HG02610 (cell line): ENCODE measurements around the gene DDC.
A peak's percentile ranks its signal among the peaks of the same experiment; 100 is the strongest.
"Not testable (repeated sequence)": the region's sequence is repeated elsewhere in the genome, so short reads cannot be mapped to it uniquely, and the experiment has no call there.

Source experiments
- ATAC-seq: cut with Tn5 transposase; IDR thresholded peaks from one replicate; pipeline ENCODE4 v1.9.1; 2021; ENCODE audit warnings: mild to moderate bottlenecking, moderate library complexity; ENCODE audit not compliant: unreplicated experiment

The DDC gene

GRCh38 chr7:50459183-50459582 lies 106.0 kb downstream of the DDC start:
- not testable (repeated sequence) for ATAC-seq

GRCh38 chr7:50458651-50459050 lies 106.6 kb downstream of the DDC start:
- ATAC-seq: not testable (repeated sequence)

GRCh38 chr7:50456371-50457123 lies 108.7 kb downstream of the DDC start:
- ATAC-seq: no peak

GRCh38 chr7:50455658-50456057 lies 109.5 kb downstream of the DDC start:
- no peak for ATAC-seq

GRCh38 chr7:50454968-50455367 lies 110.2 kb downstream of the DDC start:
- no peak for ATAC-seq

GRCh38 chr7:50450590-50451032 lies 114.6 kb downstream of the DDC start:
- peak; percentile 14 for ATAC-seq

GRCh38 chr7:50449881-50450589 lies 115.2 kb downstream of the DDC start, which contains the start of gene FIGNL1:
TSS of gene FIGNL1 (minus strand) at chr7:50450350. CDS start at chr7:50447287, 3,063 bp downstream.
- ATAC-seq: peak; percentile 72

- no peak for ATAC-seq
These were observed 115.7 kb downstream of the DDC start for GRCh38 chr7:50449501-50449880.

- ATAC-seq: peak; percentile 49
These were observed 116.4 kb downstream of the DDC start for GRCh38 chr7:50448823-50449222.

GRCh38 chr7:50446542-50446960 lies 118.7 kb downstream of the DDC start:
- ATAC-seq: peak; percentile 63

- ATAC-seq: no peak
These were observed 128.9 kb downstream of the DDC start for GRCh38 chr7:50436133-50436806.

- ATAC-seq: no peak
These were observed 133.4 kb downstream of the DDC start for GRCh38 chr7:50431722-50432305.

- no peak for ATAC-seq
These were observed 133.9 kb downstream of the DDC start for GRCh38 chr7:50431316-50431715.

GRCh38 chr7:50428911-50429310 lies 136.3 kb downstream of the DDC start:
- ATAC-seq: no peak

- ATAC-seq: no peak
These were observed 137.7 kb downstream of the DDC start for GRCh38 chr7:50427518-50427917.

GRCh38 chr7:50426280-50427045 lies 138.7 kb downstream of the DDC start:
- ATAC-seq: no peak

- no peak for ATAC-seq
These were observed 139.9 kb downstream of the DDC start for GRCh38 chr7:50425318-50425717.

- ATAC-seq: no peak
These were observed 141.3 kb downstream of the DDC start for GRCh38 chr7:50423860-50424259.

GRCh38 chr7:50422858-50423257 lies 142.3 kb downstream of the DDC start:
- ATAC-seq: no peak

- no peak for ATAC-seq
These were observed 144.2 kb downstream of the DDC start for GRCh38 chr7:50421043-50421442.
